Small intestine (tissue), 7 donors: Measurements from ENCODE around the gene MYB. TPM values are rescaled to one million over a fixed set of nuclear protein-coding genes. Genes with fewer than 3 reads are reported as not detected.

Experiments used
- DNase-seq, 2 donors: peaks; one replicate each; pipeline versions ENCODE4 v3.0.0 to v3.0.0-alpha.2; 2013
- FAIRE-seq: peaks from 2 replicates; lab custom pipeline; 2012; peaks lifted over from hg19 to GRCh38; lab: Jason Lieb, UNC
- H3K27ac ChIP-seq, 3 donors: one replicate each; pipeline ENCODE4 v1.5.1; 2013; ENCODE audit warnings: low read length in 2 of 3, mild to moderate bottlenecking in 2 of 3, control low read depth in 1 of 3, inconsistent platforms in 1 of 3, low read depth in 1 of 3, moderate library complexity in 1 of 3
- H3K27me3 ChIP-seq, 3 donors: one replicate each; pipeline ENCODE4 v1.6.1; 2013; ENCODE audit warnings: low read length in 3 of 3, inconsistent platforms in 1 of 3; ENCODE audit not compliant: control insufficient read depth in 3 of 3, insufficient read depth in 3 of 3
- H3K36me3 ChIP-seq, 3 donors: one replicate each; pipeline ENCODE4 v1.6.1; 2013; ENCODE audit warnings: low read length in 3 of 3, inconsistent platforms in 1 of 3, low read depth in 1 of 3, mild to moderate bottlenecking in 1 of 3, moderate library complexity in 1 of 3; ENCODE audit not compliant: control insufficient read depth in 3 of 3, insufficient read depth in 2 of 3
- H3K4me1 ChIP-seq, 3 donors: one replicate each; pipeline ENCODE4 v1.6.1; 2013; ENCODE audit warnings: low read length in 2 of 3, inconsistent platforms in 1 of 3, low read depth in 1 of 3, mild to moderate bottlenecking in 1 of 3, moderate library complexity in 1 of 3; ENCODE audit not compliant: control insufficient read depth in 3 of 3, insufficient read depth in 2 of 3
- H3K4me3 ChIP-seq, 3 donors: one replicate each; pipeline ENCODE4 v1.5.1; 2013; ENCODE audit warnings: low read length in 3 of 3, control low read depth in 1 of 3, inconsistent platforms in 1 of 3, low read depth in 1 of 3, mild to moderate bottlenecking in 1 of 3, moderate library complexity in 1 of 3
- H3K9me3 ChIP-seq, 2 donors: one replicate each; pipeline ENCODE4 v1.6.1; 2013; ENCODE audit warnings: low read depth in 1 of 2, low read length in 1 of 2; ENCODE audit not compliant: control insufficient read depth in 2 of 2, insufficient read depth in 1 of 2
- WGBS, 3 donors: extraction: QIAGEN DNeasy Blood & Tissue Kit; methylation state at CpG; one replicate each; pipeline ENCODE4 v1.1.7; 2013; 5-methylcytosine and 5-hydroxymethylcytosine counted together
- polyA plus RNA-seq, 4 donors: library from polyadenylated mRNA; stranded (reverse) in 3 of 4; unstranded in 1 of 4; fragments of 200-250 nt in 3 of 4; fragments of 120-200 nt in 1 of 4; gene quantifications; one replicate each; pipeline versions ENCODE4 v1.2.1 to v1.2.3, GENCODE V29; 2013
- donor health status: healthy with polysubstance abuse.
- donor health status: control.
- donor health status: control.
- donor health status: Bipolar disorder and iron deficiency.
- donor health status: healthy.

Gene MYB
- polyA plus RNA-seq, 4 donors: 1.6 to 19.8 (median 7.4) TPM

DNA sequence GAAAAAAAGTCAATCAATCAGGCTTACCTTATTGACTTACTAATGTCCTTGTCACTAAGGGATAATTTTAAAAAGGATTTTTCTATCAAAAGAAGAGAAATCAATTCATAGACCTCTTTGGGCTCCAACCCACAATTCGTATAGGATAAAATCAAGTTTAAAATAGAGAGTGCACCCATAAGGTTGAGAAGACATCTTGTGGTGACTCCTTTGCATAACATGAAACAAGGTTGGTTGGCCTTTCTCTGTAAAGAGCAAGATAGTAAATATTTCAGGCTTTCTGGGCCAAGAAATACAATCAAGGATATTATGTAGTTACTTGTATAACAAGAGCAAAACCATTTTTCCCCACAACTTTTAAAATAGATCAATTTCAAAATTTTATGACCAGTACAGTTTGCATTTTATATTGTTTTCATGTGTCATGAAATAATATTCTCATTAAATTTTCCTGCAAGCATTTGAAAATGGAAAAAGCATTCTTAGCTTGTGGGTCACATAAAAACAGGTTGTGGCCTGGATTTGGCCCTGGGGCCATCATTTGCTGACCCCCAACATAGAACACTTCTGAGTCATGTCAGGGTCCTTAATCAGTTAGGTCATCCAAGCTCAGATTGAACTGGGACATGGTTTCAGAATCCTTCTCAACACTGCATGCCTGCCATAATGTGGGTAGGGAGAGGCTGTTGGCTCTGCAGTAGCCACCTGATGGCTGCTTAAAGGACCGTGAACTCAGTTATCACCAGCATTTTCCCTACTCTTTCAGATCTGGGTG lies 76.7 kb downstream of the MYB start:
- Histone ChIP-seq H3K9me3 (no peaks in the 10 kb centered on the region), H3K27ac (no peak overlapping the region), H3K27me3 (no peaks in the 10 kb centered on the region), H3K4me1 (no peaks in the 10 kb centered on the region), H3K36me3 (no peaks in the 10 kb centered on the region), H3K4me3 (no peak overlapping the region)
- no peak for FAIRE-seq
- DNase-seq: no peak
- 64 to 70% (median 66%) methylated on average over 2 of the region's 2 CpGs for WGBS, 3 donors

GRCh38 chr6:135258970-135259369 lies 77.9 kb downstream of the MYB start:
- Histone ChIP-seq H3K4me1 (no peaks in the 10 kb centered on the region), H3K4me3 (no peak overlapping the region), H3K27me3 (no peaks in the 10 kb centered on the region), H3K9me3 (no peaks in the 10 kb centered on the region), H3K36me3 (no peaks in the 10 kb centered on the region), H3K27ac (no peak overlapping the region)
- WGBS, 3 donors: 82 to 88% (median 86%) methylated on average over 6 of the region's 6 CpGs
- DNase-seq (no peak), FAIRE-seq (no peak)

DNA sequence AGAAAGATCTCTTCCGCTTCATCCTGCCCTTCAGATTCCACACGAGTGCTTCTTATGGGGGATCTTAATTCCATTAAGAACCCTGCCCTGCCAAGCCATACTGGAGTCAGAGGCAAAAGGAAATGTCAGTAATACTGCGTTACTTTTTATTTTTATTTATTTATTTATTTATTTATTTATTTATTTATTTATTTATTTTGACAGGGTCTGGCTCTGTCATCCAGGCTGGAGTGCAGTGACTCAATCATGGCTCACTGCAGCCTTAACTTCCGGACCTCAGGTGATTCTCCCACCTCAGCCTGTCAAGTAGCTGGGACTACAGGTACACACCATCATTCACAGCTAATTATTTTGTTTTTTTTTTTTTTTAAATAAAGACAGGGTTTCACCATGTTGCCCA lies 79.5 kb downstream of the MYB start:
- DNase-seq (no peak), FAIRE-seq (no peak)
- Histone ChIP-seq H3K27me3 (no peaks in the 10 kb centered on the region), H3K36me3 (no peaks in the 10 kb centered on the region), H3K27ac (no peak overlapping the region), H3K4me3 (no peak overlapping the region), H3K4me1 (no peaks in the 10 kb centered on the region), H3K9me3 (no peaks in the 10 kb centered on the region)
- 95 to 98% (median 96%) methylated on average over 4 of the region's 4 CpGs for WGBS, 3 donors

GRCh38 chr6:135261872-135262725 lies 81.0 kb downstream of the MYB start:
- no peak for DNase-seq
- FAIRE-seq: no peak
- Histone ChIP-seq H3K4me1 (peaks cover 0 to 7% (median 0%) of the 10 kb centered on the region in 3 donors), H3K36me3 (no peaks in the 10 kb centered on the region), H3K27me3 (no peaks in the 10 kb centered on the region), H3K9me3 (no peaks in the 10 kb centered on the region), H3K27ac (no peak overlapping the region), H3K4me3 (no peak overlapping the region)
- 82 to 89% (median 87%) methylated on average over 15 of the region's 15 CpGs for WGBS, 3 donors

- 81 to 90% (median 89%) methylated on average over 3 of the region's 3 CpGs for WGBS, 3 donors
- no peak for FAIRE-seq
Measured at GRCh38 chr6:135265278-135265677, 84.2 kb downstream of the MYB start.

DNA sequence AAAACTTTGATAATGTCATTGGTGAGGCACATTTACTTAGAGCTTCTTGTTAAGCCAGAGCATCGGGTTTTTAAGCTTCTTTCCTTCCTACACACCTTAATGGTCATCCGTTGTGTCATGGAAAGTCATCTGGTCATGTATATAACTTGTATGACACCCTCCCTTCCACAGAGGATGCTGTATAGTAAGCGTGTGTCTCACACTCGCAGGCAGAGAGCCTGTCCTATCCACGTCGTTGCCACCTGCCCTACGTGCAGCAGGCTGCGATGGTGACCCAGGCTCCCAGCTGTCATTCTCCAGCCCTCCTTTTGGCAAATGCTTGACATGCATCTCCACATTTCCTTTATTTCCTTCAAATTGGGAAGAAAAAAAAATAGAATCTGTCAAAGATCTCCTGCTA lies 85.6 kb downstream of the MYB start:
- Histone ChIP-seq H3K27ac (peak overlapping the region in 2 of 3 donors; percentile 77 to 86), H3K4me3 (no peak overlapping the region), H3K4me1 (peaks cover 0 to 50% (median 9%) of the 10 kb centered on the region in 3 donors), H3K27me3 (no peaks in the 10 kb centered on the region), H3K9me3 (no peaks in the 10 kb centered on the region), H3K36me3 (no peaks in the 10 kb centered on the region)
- FAIRE-seq (no peak), DNase-seq (no peak)
- 21 to 53% (median 38%) methylated on average over 8 of the region's 8 CpGs for WGBS, 3 donors

More at GRCh38 chr6:135265278-135265677, 84.2 kb downstream of the MYB start:
- H3K36me3 ChIP-seq: no peaks in the 10 kb centered on the region
- H3K4me1 ChIP-seq: peaks cover 0 to 39% (median 9%) of the 10 kb centered on the region in 3 donors
- no peak overlapping the region for H3K4me3 ChIP-seq
- DNase-seq: no peak
- no peaks in the 10 kb centered on the region for H3K27me3 ChIP-seq
- H3K9me3 ChIP-seq: no peaks in the 10 kb centered on the region
- no peak overlapping the region for H3K27ac ChIP-seq

DNA sequence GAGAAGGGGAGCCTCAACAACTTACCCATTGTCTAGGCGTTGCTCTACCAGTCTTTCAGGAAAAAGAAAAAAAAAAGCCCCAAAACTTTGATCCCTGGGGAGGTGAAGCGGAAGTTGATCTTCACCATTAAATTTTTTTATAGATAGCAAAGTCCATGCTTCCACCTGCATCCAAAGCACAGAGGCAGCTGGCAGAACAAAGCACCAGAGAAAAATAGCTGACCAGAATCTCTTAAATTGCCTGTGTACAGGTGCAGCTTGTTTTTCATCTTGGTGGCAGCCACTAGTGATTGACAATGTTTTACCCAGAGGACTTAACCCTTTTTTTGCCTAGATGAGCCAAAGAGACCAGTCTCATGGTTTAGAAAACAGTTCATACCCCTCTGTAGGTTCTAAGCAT lies 86.0 kb downstream of the MYB start:
- Histone ChIP-seq H3K4me3 (no peak overlapping the region), H3K27ac (peak overlapping the region in 2 of 3 donors; percentile 77 to 86), H3K27me3 (no peaks in the 10 kb centered on the region), H3K4me1 (peaks cover 0 to 52% (median 9%) of the 10 kb centered on the region in 3 donors), H3K36me3 (no peaks in the 10 kb centered on the region), H3K9me3 (no peaks in the 10 kb centered on the region)
- WGBS, 3 donors: 6 to 58% (median 35%) methylated on average over 2 of the region's 2 CpGs
- FAIRE-seq (no peak), DNase-seq (peak; percentile 86 to 89)

DNA sequence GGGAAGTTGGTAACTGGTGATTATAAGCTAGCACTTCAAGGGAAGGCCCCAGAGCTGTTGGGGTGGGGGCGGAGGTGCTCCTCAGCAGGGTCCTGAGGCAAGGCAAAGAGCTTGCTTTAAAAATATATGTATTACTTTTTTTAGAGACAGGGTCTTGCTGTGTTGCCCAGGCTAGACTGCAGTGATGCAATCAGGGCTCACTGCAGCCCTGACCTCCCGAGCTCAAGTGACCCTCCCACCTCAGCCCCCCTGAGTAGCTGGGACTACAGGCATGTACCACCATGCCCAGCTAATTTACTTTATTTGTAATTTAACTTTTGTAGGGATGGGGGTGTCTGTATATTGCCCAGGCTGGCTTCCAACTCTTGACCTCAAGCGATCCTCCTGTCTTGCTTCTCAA lies 87.2 kb downstream of the MYB start:
- H3K4me1 ChIP-seq: peaks cover 0 to 54% (median 9%) of the 10 kb centered on the region in 3 donors
- no peak overlapping the region for H3K4me3 ChIP-seq
- no peak for FAIRE-seq
- 70 to 84% (median 82%) methylated on average over 3 of the region's 3 CpGs for WGBS, 3 donors
- H3K27ac ChIP-seq: peak overlapping the region in 2 of 3 donors; percentile 70 to 77
- no peaks in the 10 kb centered on the region for H3K36me3 ChIP-seq
- no peaks in the 10 kb centered on the region for H3K9me3 ChIP-seq
- DNase-seq: no peak
- no peaks in the 10 kb centered on the region for H3K27me3 ChIP-seq
